ENCODE data around the gene EQTN.
"Not testable (repeated sequence)": the region's sequence is repeated elsewhere in the genome, so short reads cannot be mapped to it uniquely, and the experiment has no call there.

Gene EQTN

GRCh38 chr9:27293996-27294395, 3.0 kb downstream of the EQTN start:
- DNase-seq (ENCODE audit: low read depth in 1 of 2, low spot score in 1 of 2): no peak

- no peak for DNase-seq (ENCODE audit: low read depth in 1 of 2, low spot score in 1 of 2)
Measured at GRCh38 chr9:27292659-27293405, 4.1 kb downstream of the EQTN start.

- no peak for DNase-seq (ENCODE audit: low read depth in 1 of 2, low spot score in 1 of 2)
Measured at GRCh38 chr9:27291292-27291691, 5.7 kb downstream of the EQTN start.

- DNase-seq (ENCODE audit: low read depth in 1 of 2, low spot score in 1 of 2): no peak
Measured at GRCh38 chr9:27282269-27282668, 14.7 kb downstream of the EQTN start.

GRCh38 chr9:27280860-27281259, 16.1 kb downstream of the EQTN start:
- DNase-seq (ENCODE audit: low read depth in 1 of 2, low spot score in 1 of 2): no peak

GRCh38 chr9:27280249-27280648, 16.7 kb downstream of the EQTN start:
- DNase-seq (ENCODE audit: low read depth in 1 of 2, low spot score in 1 of 2): no peak

- DNase-seq (ENCODE audit: low read depth in 1 of 2, low spot score in 1 of 2): no peak
Measured at GRCh38 chr9:27279611-27280010, 17.3 kb downstream of the EQTN start.

GRCh38 chr9:27278374-27278773, 18.6 kb downstream of the EQTN start:
- DNase-seq (ENCODE audit: low read depth in 1 of 2, low spot score in 1 of 2): no peak

GRCh38 chr9:27276193-27277030, 20.5 kb downstream of the EQTN start:
- DNase-seq (ENCODE audit: low read depth in 1 of 2, low spot score in 1 of 2): peak in 1 of 2 donors; percentile 6

- DNase-seq (ENCODE audit: low read depth in 1 of 2, low spot score in 1 of 2): no peak
Measured at GRCh38 chr9:27273186-27273585, 23.8 kb downstream of the EQTN start.

- no peak for DNase-seq (ENCODE audit: low read depth in 1 of 2, low spot score in 1 of 2)
Measured at GRCh38 chr9:27272103-27272502, 24.8 kb downstream of the EQTN start.

- no peak for DNase-seq (ENCODE audit: low read depth in 1 of 2, low spot score in 1 of 2)
Measured at GRCh38 chr9:27261517-27262211, 35.3 kb downstream of the EQTN start.

- DNase-seq (ENCODE audit: low read depth in 1 of 2, low spot score in 1 of 2): no peak
Measured at GRCh38 chr9:27260789-27261516, 36.0 kb downstream of the EQTN start.

GRCh38 chr9:27258662-27259061, 38.3 kb downstream of the EQTN start:
- no peak for DNase-seq (ENCODE audit: low read depth in 1 of 2, low spot score in 1 of 2)

GRCh38 chr9:27248702-27249101, 48.2 kb downstream of the EQTN start:
- DNase-seq (ENCODE audit: low read depth in 1 of 2, low spot score in 1 of 2): no peak

- no peak for DNase-seq (ENCODE audit: low read depth in 1 of 2, low spot score in 1 of 2)
Measured at GRCh38 chr9:27247756-27248155, 49.2 kb downstream of the EQTN start.

- DNase-seq (ENCODE audit: low read depth in 1 of 2, low spot score in 1 of 2): not testable (repeated sequence)
Measured at GRCh38 chr9:27239648-27240047, 57.3 kb downstream of the EQTN start.
